Chondrocyte (in vitro differentiated cells): ENCODE measurements around the gene C1QTNF5. TPM values are rescaled to one million over a fixed set of nuclear protein-coding genes. Genes with fewer than 3 reads are reported as not detected.

ENCODE experiments used
- DNase-seq: peaks from one replicate; pipeline ENCODE4 v3.0.0; 2021; ENCODE audit warnings: mixed read lengths, low spot score
- H3K27ac Mint-ChIP-seq: one replicate; pipeline ENCODE4 v1.8.0; 2021; ENCODE audit warnings: mild to moderate bottlenecking, moderate library complexity, mixed read lengths; ENCODE audit not compliant: unreplicated experiment
- H3K27me3 Mint-ChIP-seq: 2 replicates; pipeline ENCODE4 v1.8.0; 2021; ENCODE audit warnings: low read depth, mixed read lengths
- H3K36me3 Mint-ChIP-seq: 2 replicates; pipeline ENCODE4 v1.8.0; 2021; ENCODE audit warnings: low read depth, mixed read lengths
- H3K4me1 Mint-ChIP-seq: 2 replicates; pipeline ENCODE4 v1.8.0; 2021; ENCODE audit warnings: low read depth, mild to moderate bottlenecking, mixed read lengths
- H3K4me3 Mint-ChIP-seq: one replicate; pipeline ENCODE4 v1.8.0; 2021; ENCODE audit warnings: mild to moderate bottlenecking, moderate library complexity, mixed read lengths; ENCODE audit not compliant: unreplicated experiment
- H3K9me3 Mint-ChIP-seq: 2 replicates; pipeline ENCODE4 v1.8.0; 2021; ENCODE audit warnings: low read depth, mixed read lengths
- total RNA-seq: library from RNA; stranded (reverse); gene quantifications from 3 replicates; pipeline ENCODE4 v1.2.1, GENCODE V29; 2021
- TF ChIP-seq, protein P1 (sequence below): fragments of 200-600 bp; sonication (generic); IDR thresholded peaks from 2 replicates; pipeline ENCODE4 v1.5.0; 2021; ENCODE audit warnings: antibody characterized with exemption, mild to moderate bottlenecking, moderate library complexity

C1QTNF5 gene
- total RNA-seq, 1 donor from 2014 or later: 67.1 TPM

DNA sequence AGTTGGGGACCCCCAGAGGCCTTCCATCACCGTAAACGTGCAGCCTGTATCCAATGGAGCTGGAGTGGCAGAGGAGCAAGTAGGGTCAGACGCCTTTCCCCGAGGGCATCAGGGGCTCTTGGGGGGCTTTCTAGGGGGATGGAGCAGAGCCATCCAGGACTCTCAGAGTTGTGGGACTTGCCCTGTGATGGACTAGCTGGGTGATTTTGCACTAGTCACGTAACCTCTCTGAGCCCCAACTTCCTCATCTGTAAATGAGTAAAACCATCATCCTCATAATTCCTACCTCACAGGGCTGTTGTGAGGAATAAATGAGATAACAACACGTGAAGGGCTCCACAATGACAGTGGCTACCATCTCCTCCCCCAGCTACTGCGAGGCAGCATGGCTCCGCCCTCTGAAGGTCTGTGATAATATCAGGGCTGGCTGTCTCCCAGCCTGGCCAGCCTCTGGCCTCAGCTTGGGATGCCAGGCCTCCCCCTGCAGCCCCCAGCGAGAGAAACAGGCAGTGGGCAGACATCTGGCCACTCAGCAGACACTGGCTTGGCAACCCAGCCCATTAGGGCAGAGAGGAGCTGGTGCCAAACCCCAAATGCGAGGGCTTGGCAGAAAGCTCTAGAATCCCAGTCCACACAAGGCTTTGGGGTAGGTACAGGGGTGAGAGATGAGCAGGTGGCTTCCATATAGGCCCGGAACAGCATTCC, 34.1 kb upstream of the C1QTNF5 start:
- H3K27me3 Mint-ChIP-seq: peaks cover 2% of the 10 kb centered on the region
- H3K4me3 Mint-ChIP-seq: no peak overlapping the region
- H3K9me3 Mint-ChIP-seq: no peaks in the 10 kb centered on the region
- TF ChIP-seq, protein P1, sequence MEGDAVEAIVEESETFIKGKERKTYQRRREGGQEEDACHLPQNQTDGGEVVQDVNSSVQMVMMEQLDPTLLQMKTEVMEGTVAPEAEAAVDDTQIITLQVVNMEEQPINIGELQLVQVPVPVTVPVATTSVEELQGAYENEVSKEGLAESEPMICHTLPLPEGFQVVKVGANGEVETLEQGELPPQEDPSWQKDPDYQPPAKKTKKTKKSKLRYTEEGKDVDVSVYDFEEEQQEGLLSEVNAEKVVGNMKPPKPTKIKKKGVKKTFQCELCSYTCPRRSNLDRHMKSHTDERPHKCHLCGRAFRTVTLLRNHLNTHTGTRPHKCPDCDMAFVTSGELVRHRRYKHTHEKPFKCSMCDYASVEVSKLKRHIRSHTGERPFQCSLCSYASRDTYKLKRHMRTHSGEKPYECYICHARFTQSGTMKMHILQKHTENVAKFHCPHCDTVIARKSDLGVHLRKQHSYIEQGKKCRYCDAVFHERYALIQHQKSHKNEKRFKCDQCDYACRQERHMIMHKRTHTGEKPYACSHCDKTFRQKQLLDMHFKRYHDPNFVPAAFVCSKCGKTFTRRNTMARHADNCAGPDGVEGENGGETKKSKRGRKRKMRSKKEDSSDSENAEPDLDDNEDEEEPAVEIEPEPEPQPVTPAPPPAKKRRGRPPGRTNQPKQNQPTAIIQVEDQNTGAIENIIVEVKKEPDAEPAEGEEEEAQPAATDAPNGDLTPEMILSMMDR: no peak
- H3K4me1 Mint-ChIP-seq: peaks cover 23% of the 10 kb centered on the region
- no peak for DNase-seq
- no peak overlapping the region for H3K27ac Mint-ChIP-seq
- H3K36me3 Mint-ChIP-seq: no peaks in the 10 kb centered on the region

DNA sequence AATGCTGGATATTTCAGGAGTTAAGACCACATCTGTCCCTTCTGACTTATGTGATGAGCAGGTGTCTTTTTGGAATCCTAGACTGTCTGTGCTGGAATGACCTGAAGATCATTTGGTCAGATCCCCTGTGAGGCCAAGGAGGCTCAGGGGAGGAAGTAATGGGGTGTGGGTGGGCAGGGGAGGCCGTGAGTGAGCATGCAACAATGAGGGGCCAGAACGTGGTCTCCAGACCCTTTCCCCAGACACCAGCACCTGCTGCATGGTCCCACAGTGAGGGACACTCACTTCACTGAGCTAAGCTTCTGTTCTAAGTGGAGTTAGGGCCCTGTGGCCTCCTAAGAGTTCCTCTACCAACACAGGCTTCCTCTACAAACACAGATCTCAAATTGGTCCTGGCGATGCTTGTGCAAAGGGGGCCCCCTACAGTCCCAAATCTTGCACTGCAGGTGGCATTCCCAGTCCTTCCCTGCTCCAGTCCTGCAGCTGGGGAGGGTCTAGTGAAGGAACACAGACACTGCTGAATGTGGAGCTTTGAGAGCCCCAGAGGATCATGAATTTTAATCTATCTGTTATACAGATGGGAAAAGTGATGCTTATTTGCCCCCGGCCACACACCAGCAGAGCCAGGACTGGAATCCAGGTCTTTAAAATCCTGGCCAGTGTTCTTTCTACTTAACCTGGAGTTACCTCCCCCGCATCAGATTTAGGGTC, 33.4 kb upstream of the C1QTNF5 start:
- Mint-ChIP-seq H3K36me3 (no peaks in the 10 kb centered on the region), H3K27ac (no peak overlapping the region), H3K27me3 (peaks cover 2% of the 10 kb centered on the region), H3K4me3 (no peak overlapping the region), H3K9me3 (no peaks in the 10 kb centered on the region), H3K4me1 (peaks cover 21% of the 10 kb centered on the region)
- DNase-seq: no peak
- TF ChIP-seq, protein P1: peak; percentile 89

DNA sequence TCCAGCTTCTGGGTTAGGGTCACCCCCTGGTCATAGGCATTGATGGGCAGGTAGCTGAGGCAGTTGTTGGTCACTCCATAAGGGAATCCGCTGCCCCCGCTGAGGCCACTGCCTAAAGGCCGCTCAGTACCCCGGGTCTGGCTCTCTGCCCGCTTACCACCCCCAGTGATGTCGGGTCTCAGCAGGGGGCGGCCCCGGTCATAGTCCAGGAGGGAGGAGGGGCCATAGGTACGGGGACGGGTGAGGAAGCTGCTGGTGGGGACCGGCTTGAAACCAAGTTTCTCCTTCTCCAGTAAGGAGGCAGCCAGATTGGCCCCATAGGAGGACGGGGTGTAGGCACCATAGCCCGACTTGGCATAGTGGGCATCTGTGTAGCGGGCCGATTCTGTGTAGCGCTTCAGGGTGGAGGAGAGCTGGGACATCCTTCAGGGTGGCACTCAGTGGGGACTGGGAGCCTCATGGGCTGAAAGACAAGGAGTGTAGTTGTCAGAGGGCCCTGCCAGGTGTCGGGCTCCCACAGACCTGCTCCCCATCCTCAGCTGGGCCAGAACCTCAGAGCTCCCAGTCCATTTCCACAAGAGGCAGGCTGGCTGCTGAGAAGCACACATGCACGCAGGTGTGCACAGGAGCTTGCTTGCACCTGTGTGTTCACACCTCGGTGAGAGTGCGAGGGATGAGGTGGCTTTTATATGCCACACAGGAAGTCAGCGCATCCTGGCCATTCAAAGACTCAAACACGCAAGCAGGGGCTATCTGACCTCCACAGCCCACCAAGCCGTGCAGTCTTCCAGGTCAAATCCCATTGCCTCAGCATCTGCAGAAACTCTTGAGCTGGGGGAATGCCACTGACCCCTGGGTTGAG, 32.6 kb upstream of the C1QTNF5 start:
- Mint-ChIP-seq H3K4me3 (no peak overlapping the region), H3K9me3 (no peaks in the 10 kb centered on the region), H3K4me1 (peaks cover 19% of the 10 kb centered on the region), H3K36me3 (no peaks in the 10 kb centered on the region), H3K27me3 (peaks cover 2% of the 10 kb centered on the region), H3K27ac (no peak overlapping the region)
- TF ChIP-seq, protein P1: no peak
- no peak for DNase-seq

DNA sequence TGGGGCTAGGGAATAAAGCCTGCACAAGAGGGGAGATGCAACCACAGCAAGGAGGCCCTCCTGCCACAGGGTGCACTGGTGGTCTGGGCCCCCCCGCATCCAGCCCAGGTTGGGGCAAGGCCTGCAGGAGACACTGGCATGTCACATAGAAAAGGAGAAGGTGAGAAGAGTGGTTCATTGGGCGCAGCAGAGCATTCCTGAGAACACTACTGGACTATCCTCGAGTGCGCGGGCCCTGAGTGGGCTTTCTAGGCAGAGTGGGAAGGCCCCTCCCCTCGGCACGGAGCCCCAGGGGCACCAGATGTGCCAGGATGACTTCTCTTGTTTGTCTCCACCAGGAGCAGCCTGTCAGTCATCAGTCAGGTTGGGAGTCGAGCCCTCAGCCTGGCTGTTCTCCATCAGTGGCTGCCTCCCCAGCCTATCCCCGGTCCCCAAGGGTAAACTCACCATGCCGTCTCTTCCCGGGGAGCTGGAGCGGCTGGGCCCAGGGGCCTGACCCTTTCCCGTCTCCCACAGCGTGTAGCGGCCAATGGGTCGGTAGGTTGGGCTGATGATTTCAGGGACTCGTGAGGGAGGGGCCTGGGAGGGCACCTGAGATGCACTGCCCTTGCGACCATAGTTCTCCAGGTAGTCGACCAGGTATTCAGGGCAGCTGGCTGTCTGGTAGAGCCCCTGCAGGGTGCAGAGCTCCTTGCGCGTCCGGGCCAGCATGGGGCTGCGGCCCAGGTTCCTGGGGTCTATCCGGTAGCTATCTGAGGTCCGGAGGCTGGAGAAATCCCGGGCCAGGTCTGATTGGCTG, 31.8 kb upstream of the C1QTNF5 start:
- no peak overlapping the region for H3K27ac Mint-ChIP-seq
- no peak for DNase-seq
- peaks cover 2% of the 10 kb centered on the region for H3K27me3 Mint-ChIP-seq
- H3K4me1 Mint-ChIP-seq: peaks cover 22% of the 10 kb centered on the region
- H3K36me3 Mint-ChIP-seq: no peaks in the 10 kb centered on the region
- no peak overlapping the region for H3K4me3 Mint-ChIP-seq
- TF ChIP-seq, protein P1: no peak
- no peaks in the 10 kb centered on the region for H3K9me3 Mint-ChIP-seq
